GM23248 (cell line): ENCODE measurements around the gene BSPRY. TPM values are rescaled to one million over a fixed set of nuclear protein-coding genes. Genes with fewer than 3 reads are reported as not detected.

Experiments
- DNase-seq: peaks from one replicate; pipeline ENCODE4 v3.0.0-alpha.2; 2015
- H2AFZ ChIP-seq: fragments of 200-600 bp; sonication (generic); 2 replicates; pipeline ENCODE4 v1.6.1; 2016; ENCODE audit warnings: antibody characterized with exemption
- H3F3A ChIP-seq: fragments of 200-600 bp; sonication (generic); 2 replicates; pipeline ENCODE4 v1.6.1; 2016; ENCODE audit warnings: mild to moderate bottlenecking, antibody characterized with exemption, mixed run types; ENCODE audit not compliant: insufficient read depth
- H3K27ac ChIP-seq: fragments of 200-600 bp; sonication (generic); 2 replicates; pipeline ENCODE4 v1.5.1; 2016; ENCODE audit warnings: mild to moderate bottlenecking
- H3K27me3 ChIP-seq: fragments of 200-600 bp; sonication (generic); replicated peaks from 2 replicates; pipeline ENCODE4 v1.6.1; 2016; ENCODE audit warnings: mild to moderate bottlenecking; ENCODE audit not compliant: insufficient read depth
- H3K36me3 ChIP-seq: fragments of 200-600 bp; sonication (generic); 2 replicates; pipeline ENCODE4 v1.6.1; 2016; ENCODE audit warnings: low read depth, mild to moderate bottlenecking
- H3K4me1 ChIP-seq: fragments of 200-600 bp; sonication (generic); 2 replicates; pipeline ENCODE4 v1.6.1; 2016; ENCODE audit warnings: mild to moderate bottlenecking; ENCODE audit not compliant: insufficient read depth
- H3K4me2 ChIP-seq: fragments of 200-600 bp; sonication (generic); one replicate; pipeline ENCODE4 v1.6.1; 2016; ENCODE audit warnings: mild to moderate bottlenecking; ENCODE audit not compliant: unreplicated experiment
- H3K4me3 ChIP-seq: fragments of 200-600 bp; sonication (generic); 2 replicates; pipeline ENCODE4 v1.5.1; 2016; ENCODE audit warnings: mild to moderate bottlenecking
- H3K79me2 ChIP-seq: fragments of 200-600 bp; sonication (generic); 2 replicates; pipeline ENCODE4 v1.6.1; 2016; ENCODE audit warnings: mild to moderate bottlenecking; ENCODE audit not compliant: insufficient read depth
- H3K9ac ChIP-seq: fragments of 200-600 bp; sonication (generic); 2 replicates; pipeline ENCODE4 v1.6.1; 2016; ENCODE audit warnings: mild to moderate bottlenecking
- H3K9me2 ChIP-seq: fragments of 200-600 bp; sonication (generic); 2 replicates; pipeline ENCODE4 v1.6.1; 2016; ENCODE audit warnings: mixed run types, mild to moderate bottlenecking, moderate library complexity; ENCODE audit not compliant: insufficient read depth
- H3K9me3 ChIP-seq: fragments of 200-600 bp; sonication (generic); one replicate; pipeline ENCODE4 v1.6.1; 2017; ENCODE audit warnings: low read depth
- H4K20me1 ChIP-seq: fragments of 200-600 bp; sonication (generic); 2 replicates; pipeline ENCODE4 v1.6.0; 2016; ENCODE audit not compliant: insufficient read depth
- EZH2 ChIP-seq: fragments of 200-600 bp; sonication (generic); IDR thresholded peaks from 2 replicates; pipeline ENCODE4 v1.6.1; 2018; ENCODE audit warnings: antibody characterized with exemption, mild to moderate bottlenecking; ENCODE audit not compliant: insufficient read depth, poor library complexity, severe bottlenecking
- EZH2phosphoT487 ChIP-seq: fragments of 200-600 bp; sonication (generic); IDR thresholded peaks from 2 replicates; pipeline ENCODE4 v1.6.1; 2018; ENCODE audit warnings: antibody characterized with exemption, moderate library complexity, mild to moderate bottlenecking, low read depth; ENCODE audit not compliant: insufficient read depth
- WGBS, 2 experiments: methylation state at CpG; one replicate each; pipeline ENCODE4 v1.1.6; 2015 to 2017; ENCODE audit warnings: low lambda C conversion rate in 2 of 2, low coverage in 1 of 2; ENCODE audit errors: missing lambda C conversion rate in 2 of 2; 5-methylcytosine and 5-hydroxymethylcytosine counted together
- in situ Hi-C: fragments of 300-500 bp; cut with MboI; formaldehyde crosslinking; loops from 2 replicates; pipeline ENCODE4 v1.15.0; 2020
- polyA plus RNA-seq: library from polyadenylated mRNA; unstranded; fragments of >200 nt; fragmentation: Nextera tagmentation; extraction: Ambion mirVana; gene quantifications from 2 replicates; pipeline ENCODE4 v1.2.1, GENCODE V29; 2016
- total RNA-seq: library from RNA; depleted of rRNA; stranded (reverse); fragments of >200 nt; shearing (Covaris generic); gene quantifications from 2 replicates; pipeline ENCODE4 v1.2.3, GENCODE V29; 2014

BSPRY gene
- total and polyA plus RNA-seq, 2 experiments from 2014 or later: not detected

- no peak overlapping the region for H3K27ac ChIP-seq
- TF ChIP-seq EZH2: no peak
- no peak for TF ChIP-seq EZH2phosphoT487
- no peak overlapping the region for H3K4me2 ChIP-seq
- no peaks in the 10 kb centered on the region for H4K20me1 ChIP-seq
- H3K9me3 ChIP-seq: no peaks in the 10 kb centered on the region
- 66 to 73% methylated on average over 5 of the region's 5 CpGs for WGBS, 2 experiments
- no peaks in the 10 kb centered on the region for H3K4me1 ChIP-seq
- H3K79me2 ChIP-seq: no peaks in the 10 kb centered on the region
- in situ Hi-C loops: no loop called here
- H3F3A ChIP-seq: no peaks in the 10 kb centered on the region
- no peaks in the 10 kb centered on the region for H3K36me3 ChIP-seq
- DNase-seq: no peak
- H2AFZ ChIP-seq: no peak overlapping the region
- H3K9ac ChIP-seq: no peak overlapping the region
- H3K27me3 ChIP-seq: no peaks in the 10 kb centered on the region
- H3K9me2 ChIP-seq: no peaks in the 10 kb centered on the region
- H3K4me3 ChIP-seq: no peak overlapping the region
These were observed 19.1 kb downstream of the BSPRY start for GRCh38 chr9:113368348-113368981.

DNA sequence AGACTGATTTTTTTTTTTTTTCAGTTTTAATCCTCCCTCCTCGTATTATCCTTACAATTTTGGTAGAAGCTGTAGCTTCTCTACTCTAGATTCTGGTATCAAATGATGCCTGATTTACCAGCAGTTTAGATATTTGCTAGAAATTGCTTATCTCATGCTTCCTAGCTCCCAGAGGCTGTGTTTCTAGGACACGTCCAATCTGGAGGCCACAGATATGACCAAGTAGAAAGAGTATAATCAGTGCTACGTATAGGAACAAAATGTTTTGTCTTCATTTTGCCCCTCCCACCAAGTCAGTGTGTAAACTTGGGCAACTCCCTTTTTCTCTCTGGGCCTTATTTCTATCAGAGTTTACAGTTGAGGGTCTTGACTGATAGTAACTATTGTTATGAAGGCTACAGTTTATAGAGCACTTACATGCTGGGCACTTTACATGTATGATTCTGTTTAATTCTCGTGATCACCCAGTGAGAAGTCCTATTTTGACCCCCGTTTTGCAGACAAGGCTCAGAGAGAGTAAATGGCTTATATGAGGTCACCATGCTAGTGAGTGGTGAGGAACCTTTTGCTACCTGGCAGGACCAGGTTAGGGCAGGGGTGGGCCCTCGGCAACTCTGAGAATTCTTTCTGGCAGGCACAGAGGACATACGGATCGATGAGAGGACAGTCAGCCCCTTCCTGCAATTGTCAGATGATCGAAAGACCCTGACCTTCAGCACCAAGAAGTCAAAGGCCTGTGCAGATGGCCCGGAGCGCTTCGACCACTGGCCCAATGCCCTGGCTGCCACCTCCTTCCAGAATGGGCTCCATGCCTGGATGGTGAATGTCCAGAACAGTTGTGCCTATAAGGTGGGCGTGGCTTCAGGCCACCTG, 19.9 kb downstream of the BSPRY start:
- H3K27ac ChIP-seq: no peak overlapping the region
- TF ChIP-seq EZH2: no peak
- TF ChIP-seq EZH2phosphoT487: no peak
- in situ Hi-C loops: no loop called here
- no peaks in the 10 kb centered on the region for H3K4me1 ChIP-seq
- H3K4me3 ChIP-seq: no peak overlapping the region
- no peak overlapping the region for H3K4me2 ChIP-seq
- no peaks in the 10 kb centered on the region for H3K9me3 ChIP-seq
- no peak overlapping the region for H3K9ac ChIP-seq
- H4K20me1 ChIP-seq: no peaks in the 10 kb centered on the region
- no peaks in the 10 kb centered on the region for H3K36me3 ChIP-seq
- DNase-seq: no peak
- no peak overlapping the region for H2AFZ ChIP-seq
- H3K27me3 ChIP-seq: no peaks in the 10 kb centered on the region
- H3K79me2 ChIP-seq: no peaks in the 10 kb centered on the region
- no peaks in the 10 kb centered on the region for H3K9me2 ChIP-seq
- no peaks in the 10 kb centered on the region for H3F3A ChIP-seq
- 66% methylated on average over 13 of the region's 13 CpGs for WGBS, 2 experiments

DNA sequence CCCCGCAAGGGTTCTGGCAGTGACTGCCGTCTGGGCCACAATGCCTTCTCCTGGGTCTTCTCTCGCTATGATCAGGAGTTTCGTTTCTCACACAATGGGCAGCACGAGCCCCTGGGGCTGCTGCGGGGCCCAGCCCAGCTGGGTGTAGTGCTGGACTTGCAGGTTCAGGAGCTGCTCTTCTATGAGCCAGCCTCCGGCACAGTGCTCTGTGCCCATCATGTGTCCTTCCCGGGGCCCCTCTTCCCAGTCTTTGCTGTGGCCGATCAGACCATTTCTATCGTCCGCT, 20.5 kb downstream of the BSPRY start:
- no peak for TF ChIP-seq EZH2phosphoT487
- TF ChIP-seq EZH2: no peak
- no peaks in the 10 kb centered on the region for H3K9me2 ChIP-seq
- no peak overlapping the region for H3K27ac ChIP-seq

GRCh38 chr9:113370806-113371325, 21.5 kb downstream of the BSPRY start:
- 72 to 73% methylated on average over 8 of the region's 8 CpGs for WGBS, 2 experiments
- Histone ChIP-seq H3F3A (no peaks in the 10 kb centered on the region), H3K4me2 (no peak overlapping the region), H3K4me3 (no peak overlapping the region), H3K4me1 (no peaks in the 10 kb centered on the region), H3K9me2 (no peaks in the 10 kb centered on the region), H4K20me1 (no peaks in the 10 kb centered on the region), H3K27me3 (no peaks in the 10 kb centered on the region), H3K9ac (no peak overlapping the region), H3K9me3 (no peaks in the 10 kb centered on the region), H3K36me3 (no peaks in the 10 kb centered on the region), H3K79me2 (no peaks in the 10 kb centered on the region), H3K27ac (no peak overlapping the region), H2AFZ (no peak overlapping the region)
- DNase-seq: no peak
- in situ Hi-C loops: no loop called here
- no peak for TF ChIP-seq EZH2

More for the DNA sequence above, 20.5 kb downstream of the BSPRY start:
- Histone ChIP-seq H2AFZ (no peak overlapping the region), H3K4me3 (no peak overlapping the region), H3K27me3 (no peaks in the 10 kb centered on the region), H4K20me1 (no peaks in the 10 kb centered on the region), H3F3A (no peaks in the 10 kb centered on the region), H3K79me2 (no peaks in the 10 kb centered on the region), H3K4me1 (no peaks in the 10 kb centered on the region), H3K9ac (no peak overlapping the region), H3K4me2 (no peak overlapping the region), H3K36me3 (no peaks in the 10 kb centered on the region), H3K9me3 (no peaks in the 10 kb centered on the region)
- no peak for DNase-seq
- in situ Hi-C loops: no loop called here
- 68 to 74% methylated on average over 11 of the region's 11 CpGs for WGBS, 2 experiments
